Measurements from ENCODE around the gene MRPL48.

The MRPL48 gene

DNA sequence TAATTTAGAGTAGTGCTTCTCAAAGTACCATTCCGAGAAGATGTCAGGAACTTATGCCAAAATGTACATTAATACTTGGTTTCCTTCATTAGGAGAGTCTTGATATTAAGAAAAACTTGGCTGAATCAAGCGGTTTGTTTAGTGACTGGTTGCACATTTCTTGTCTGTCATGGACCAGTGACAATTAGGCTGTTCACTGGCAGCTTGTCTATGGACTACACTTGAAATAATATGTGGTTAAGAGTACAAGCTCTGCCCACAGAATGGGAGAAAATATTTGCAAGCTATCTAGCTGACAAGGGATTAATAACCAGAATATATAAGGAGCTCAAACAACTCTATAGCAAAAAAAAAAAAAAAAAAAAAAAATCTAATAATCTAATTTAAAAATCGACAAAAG, 64.4 kb downstream of the MRPL48 start:
- no peak overlapping the region for H3K4me3 ChIP-seq (ENCODE audit: low read depth in 1 of 2, low read length in 2 of 2)
- H3K79me2 ChIP-seq (ENCODE audit: insufficient read depth, low read length): no peaks in the 10 kb centered on the region
- no peak overlapping the region for H3K9ac ChIP-seq (ENCODE audit: low read depth, low read length)
- DNase-seq (no peak), ATAC-seq (ENCODE audit: insufficient read depth, low read depth) (no peak)
- no peaks in the 10 kb centered on the region for H4K20me1 ChIP-seq (ENCODE audit: insufficient read depth, low read length)
- TF ChIP-seq EZH2 (IDR thresholded peaks at IDR 0.05; ENCODE audit: borderline replicate concordance, low read depth, low read length, severe bottlenecking): no peak
- TF ChIP-seq, protein P1, sequence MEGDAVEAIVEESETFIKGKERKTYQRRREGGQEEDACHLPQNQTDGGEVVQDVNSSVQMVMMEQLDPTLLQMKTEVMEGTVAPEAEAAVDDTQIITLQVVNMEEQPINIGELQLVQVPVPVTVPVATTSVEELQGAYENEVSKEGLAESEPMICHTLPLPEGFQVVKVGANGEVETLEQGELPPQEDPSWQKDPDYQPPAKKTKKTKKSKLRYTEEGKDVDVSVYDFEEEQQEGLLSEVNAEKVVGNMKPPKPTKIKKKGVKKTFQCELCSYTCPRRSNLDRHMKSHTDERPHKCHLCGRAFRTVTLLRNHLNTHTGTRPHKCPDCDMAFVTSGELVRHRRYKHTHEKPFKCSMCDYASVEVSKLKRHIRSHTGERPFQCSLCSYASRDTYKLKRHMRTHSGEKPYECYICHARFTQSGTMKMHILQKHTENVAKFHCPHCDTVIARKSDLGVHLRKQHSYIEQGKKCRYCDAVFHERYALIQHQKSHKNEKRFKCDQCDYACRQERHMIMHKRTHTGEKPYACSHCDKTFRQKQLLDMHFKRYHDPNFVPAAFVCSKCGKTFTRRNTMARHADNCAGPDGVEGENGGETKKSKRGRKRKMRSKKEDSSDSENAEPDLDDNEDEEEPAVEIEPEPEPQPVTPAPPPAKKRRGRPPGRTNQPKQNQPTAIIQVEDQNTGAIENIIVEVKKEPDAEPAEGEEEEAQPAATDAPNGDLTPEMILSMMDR (IDR thresholded peaks at IDR 0.05; ENCODE audit: borderline replicate concordance, extremely low read depth, low read length, poor library complexity, severe bottlenecking): no peak
- H2AFZ ChIP-seq (ENCODE audit: low read depth, low read length): no peak overlapping the region
- no peak overlapping the region for H3K27ac ChIP-seq (ENCODE audit: low read length)
- H3K9me3 ChIP-seq (ENCODE audit: insufficient read depth, low read length, severe bottlenecking): no peaks in the 10 kb centered on the region
- no peak overlapping the region for H3K4me2 ChIP-seq (ENCODE audit: insufficient read depth, low read length)
- H3K36me3 ChIP-seq (ENCODE audit: insufficient read depth, low read length): peaks cover 3% of the 10 kb centered on the region; the same call in 1 of the 2 replicates
- no peaks in the 10 kb centered on the region for H3K4me1 ChIP-seq (ENCODE audit: insufficient read depth, low read length)
- no peaks in the 10 kb centered on the region for H3K27me3 ChIP-seq (ENCODE audit: insufficient read depth, low read length, poor library complexity)

DNA sequence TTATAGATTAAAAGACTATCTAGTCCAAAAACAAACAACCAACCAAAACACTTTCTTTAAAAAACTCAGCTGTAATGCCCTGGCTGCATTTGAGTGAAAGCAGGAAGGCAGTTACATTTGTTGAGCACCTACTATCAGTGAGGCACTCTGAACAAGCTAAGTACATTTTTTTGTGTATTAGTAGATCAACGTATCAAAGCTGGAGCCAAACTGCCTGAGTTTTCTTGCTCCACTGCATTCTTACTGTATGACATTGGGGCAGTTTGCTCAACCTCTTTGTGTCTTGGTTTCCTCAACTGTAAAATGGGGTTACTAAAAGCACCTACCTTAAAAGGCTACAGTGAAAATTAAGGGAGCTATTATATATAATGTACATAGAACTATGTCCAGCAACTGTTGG, 67.0 kb downstream of the MRPL48 start:
- H3K36me3 ChIP-seq (ENCODE audit: insufficient read depth, low read length): peaks cover 3% of the 10 kb centered on the region; the same call in 1 of the 2 replicates
- no peak overlapping the region for H3K27ac ChIP-seq (ENCODE audit: low read length)
- H3K9ac ChIP-seq (ENCODE audit: low read depth, low read length): no peak overlapping the region
- H3K4me2 ChIP-seq (ENCODE audit: insufficient read depth, low read length): no peak overlapping the region
- no peaks in the 10 kb centered on the region for H3K79me2 ChIP-seq (ENCODE audit: insufficient read depth, low read length)
- no peak overlapping the region for H3K4me3 ChIP-seq (ENCODE audit: low read depth in 1 of 2, low read length in 2 of 2)
- TF ChIP-seq, protein P1 (IDR thresholded peaks at IDR 0.05; ENCODE audit: borderline replicate concordance, extremely low read depth, low read length, poor library complexity, severe bottlenecking): no peak
- no peak for TF ChIP-seq EZH2 (IDR thresholded peaks at IDR 0.05; ENCODE audit: borderline replicate concordance, low read depth, low read length, severe bottlenecking)
- no peak for ATAC-seq (ENCODE audit: insufficient read depth, low read depth)
- no peaks in the 10 kb centered on the region for H3K9me3 ChIP-seq (ENCODE audit: insufficient read depth, low read length, severe bottlenecking)
- H3K27me3 ChIP-seq (ENCODE audit: insufficient read depth, low read length, poor library complexity): no peaks in the 10 kb centered on the region
- H2AFZ ChIP-seq (ENCODE audit: low read depth, low read length): no peak overlapping the region
- DNase-seq: no peak
- H4K20me1 ChIP-seq (ENCODE audit: insufficient read depth, low read length): no peaks in the 10 kb centered on the region
- H3K4me1 ChIP-seq (ENCODE audit: insufficient read depth, low read length): no peaks in the 10 kb centered on the region

DNA sequence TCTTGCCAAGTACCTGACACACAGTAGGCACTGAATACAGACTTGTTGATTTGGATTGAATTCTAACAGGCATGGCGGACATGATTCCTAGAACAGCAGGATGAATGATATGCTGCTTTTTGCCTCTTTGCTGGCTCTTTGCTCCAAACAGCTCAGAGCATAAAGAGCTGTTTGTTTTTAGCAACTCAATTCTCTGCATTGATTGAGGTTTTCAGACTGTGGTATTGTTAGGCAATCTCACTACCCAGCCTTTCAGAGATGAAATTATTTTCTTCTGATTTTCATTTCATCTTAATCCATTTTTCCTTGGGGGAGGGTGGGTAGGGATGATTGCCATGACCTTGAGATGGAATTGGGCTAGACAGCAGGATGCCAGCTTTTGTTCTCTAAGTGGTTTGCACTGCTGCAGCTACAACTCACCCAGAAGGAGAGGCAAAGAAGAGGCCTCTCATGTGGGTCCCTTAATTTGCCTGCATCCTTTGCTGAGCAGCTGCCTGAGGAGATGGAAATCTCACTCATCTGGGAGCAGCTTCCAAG, 68.4 kb downstream of the MRPL48 start:
- Histone ChIP-seq H3K27me3 (ENCODE audit: insufficient read depth, low read length, poor library complexity) (no peaks in the 10 kb centered on the region), H3K4me3 (ENCODE audit: low read depth in 1 of 2, low read length in 2 of 2) (no peak overlapping the region), H3K4me1 (ENCODE audit: insufficient read depth, low read length) (no peaks in the 10 kb centered on the region), H4K20me1 (ENCODE audit: insufficient read depth, low read length) (no peaks in the 10 kb centered on the region), H3K36me3 (ENCODE audit: insufficient read depth, low read length) (peaks cover 8% of the 10 kb centered on the region; the same call in 1 of the 2 replicates), H3K9me3 (ENCODE audit: insufficient read depth, low read length, severe bottlenecking) (no peaks in the 10 kb centered on the region), H3K79me2 (ENCODE audit: insufficient read depth, low read length) (no peaks in the 10 kb centered on the region), H3K27ac (ENCODE audit: low read length) (no peak overlapping the region), H2AFZ (ENCODE audit: low read depth, low read length) (no peak overlapping the region), H3K9ac (ENCODE audit: low read depth, low read length) (no peak overlapping the region), H3K4me2 (ENCODE audit: insufficient read depth, low read length) (no peak overlapping the region)
- no peak for TF ChIP-seq EZH2 (IDR thresholded peaks at IDR 0.05; ENCODE audit: borderline replicate concordance, low read depth, low read length, severe bottlenecking)
- TF ChIP-seq, protein P1 (IDR thresholded peaks at IDR 0.05; ENCODE audit: borderline replicate concordance, extremely low read depth, low read length, poor library complexity, severe bottlenecking): no peak
- no peak for DNase-seq
- no peak for ATAC-seq (ENCODE audit: insufficient read depth, low read depth)

All from DND-41 (cell line).